Measurements from ENCODE around the gene RAB7A. TPM values are rescaled to one million over a fixed set of nuclear protein-coding genes. Genes with fewer than 3 reads are reported as not detected.
"Not testable (repeated sequence)": the region's sequence is repeated elsewhere in the genome, so short reads cannot be mapped to it uniquely, and the experiment has no call there.

The RAB7A gene
- total RNA-seq, 4 donors from 2014 or later: 120 to 154 (median 133) TPM

DNA sequence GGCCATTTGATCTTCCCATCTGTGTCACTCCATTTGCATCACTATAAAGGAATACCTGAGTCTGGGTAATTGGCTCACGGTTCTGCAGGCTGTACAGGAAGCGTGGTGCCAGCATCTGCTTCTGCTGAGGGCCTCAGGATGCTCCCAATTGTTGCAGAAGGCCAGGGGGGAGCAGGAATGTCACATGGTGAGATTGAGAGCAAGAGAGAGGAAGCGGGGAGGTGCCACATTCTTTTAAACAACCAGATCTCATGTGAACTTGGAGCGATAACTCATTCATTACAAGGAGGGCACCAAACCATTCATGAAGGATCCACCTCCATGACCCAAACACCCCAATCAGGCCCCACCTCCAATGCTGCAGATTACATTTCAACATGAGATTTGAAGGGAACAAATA lies 13.1 kb upstream of the RAB7A start:
- peak in 1 of 2 donors; percentile 40 for DNase-seq (ENCODE audit: low spot score in 2 of 2)
- TF ChIP-seq POLR2A (IDR thresholded peaks at IDR 0.05) (no peak), EP300 (IDR thresholded peaks at IDR 0.05) (no peak)
- no peak overlapping the region for H3K4me3 ChIP-seq
- H3K9me3 ChIP-seq: no peaks in the 10 kb centered on the region
- WGBS: 80% methylated on average over 4 of the region's 4 CpGs
- peaks cover 19% of the 10 kb centered on the region for H3K4me1 ChIP-seq
- no peaks in the 10 kb centered on the region for H3K36me3 ChIP-seq
- no peaks in the 10 kb centered on the region for H3K27me3 ChIP-seq
- H3K27ac ChIP-seq: no peak overlapping the region

DNA sequence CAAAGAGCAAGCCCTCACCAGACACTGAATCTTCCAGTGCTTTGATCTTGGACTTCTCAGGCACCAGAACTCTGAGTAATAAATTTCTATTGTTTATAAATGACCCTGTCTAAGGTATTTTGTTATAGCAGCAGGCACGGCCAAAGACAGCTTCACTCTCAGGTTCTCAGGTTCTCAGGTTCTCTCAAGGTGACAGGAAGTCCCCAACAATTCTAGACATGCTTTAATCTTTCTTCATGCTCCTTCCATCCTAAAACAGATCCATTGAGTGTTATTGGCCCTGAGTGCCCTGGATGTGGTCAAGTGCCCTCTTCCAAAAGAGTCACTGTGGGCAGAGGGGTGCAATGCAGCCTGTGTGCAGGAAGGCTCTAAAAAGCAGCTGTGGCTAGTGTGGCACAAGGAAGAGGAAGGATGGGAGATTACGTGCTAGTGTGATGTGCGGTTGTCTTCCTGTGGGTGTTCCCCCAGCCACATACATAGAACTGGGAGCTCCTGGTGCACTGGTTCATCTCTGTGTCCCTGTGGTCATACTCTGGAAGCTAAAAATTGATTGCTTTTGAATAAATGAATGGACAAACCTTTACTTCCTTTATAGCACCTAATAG lies 11.0 kb upstream of the RAB7A start:
- Histone ChIP-seq H3K4me3 (no peak overlapping the region), H3K27me3 (no peaks in the 10 kb centered on the region), H3K4me1 (peaks cover 8% of the 10 kb centered on the region), H3K36me3 (no peaks in the 10 kb centered on the region), H3K9me3 (no peaks in the 10 kb centered on the region), H3K27ac (no peak overlapping the region)
- TF ChIP-seq POLR2AphosphoS5 (IDR thresholded peaks at IDR 0.05) (no peak), POLR2A (IDR thresholded peaks at IDR 0.05) (no peak), EP300 (IDR thresholded peaks at IDR 0.05) (no peak)
- TF ChIP-seq, protein P1, sequence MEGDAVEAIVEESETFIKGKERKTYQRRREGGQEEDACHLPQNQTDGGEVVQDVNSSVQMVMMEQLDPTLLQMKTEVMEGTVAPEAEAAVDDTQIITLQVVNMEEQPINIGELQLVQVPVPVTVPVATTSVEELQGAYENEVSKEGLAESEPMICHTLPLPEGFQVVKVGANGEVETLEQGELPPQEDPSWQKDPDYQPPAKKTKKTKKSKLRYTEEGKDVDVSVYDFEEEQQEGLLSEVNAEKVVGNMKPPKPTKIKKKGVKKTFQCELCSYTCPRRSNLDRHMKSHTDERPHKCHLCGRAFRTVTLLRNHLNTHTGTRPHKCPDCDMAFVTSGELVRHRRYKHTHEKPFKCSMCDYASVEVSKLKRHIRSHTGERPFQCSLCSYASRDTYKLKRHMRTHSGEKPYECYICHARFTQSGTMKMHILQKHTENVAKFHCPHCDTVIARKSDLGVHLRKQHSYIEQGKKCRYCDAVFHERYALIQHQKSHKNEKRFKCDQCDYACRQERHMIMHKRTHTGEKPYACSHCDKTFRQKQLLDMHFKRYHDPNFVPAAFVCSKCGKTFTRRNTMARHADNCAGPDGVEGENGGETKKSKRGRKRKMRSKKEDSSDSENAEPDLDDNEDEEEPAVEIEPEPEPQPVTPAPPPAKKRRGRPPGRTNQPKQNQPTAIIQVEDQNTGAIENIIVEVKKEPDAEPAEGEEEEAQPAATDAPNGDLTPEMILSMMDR (IDR thresholded peaks at IDR 0.05): no peak
- 78% methylated on average over 3 of the region's 3 CpGs for WGBS
- DNase-seq (ENCODE audit: low spot score in 2 of 2): no peak

DNA sequence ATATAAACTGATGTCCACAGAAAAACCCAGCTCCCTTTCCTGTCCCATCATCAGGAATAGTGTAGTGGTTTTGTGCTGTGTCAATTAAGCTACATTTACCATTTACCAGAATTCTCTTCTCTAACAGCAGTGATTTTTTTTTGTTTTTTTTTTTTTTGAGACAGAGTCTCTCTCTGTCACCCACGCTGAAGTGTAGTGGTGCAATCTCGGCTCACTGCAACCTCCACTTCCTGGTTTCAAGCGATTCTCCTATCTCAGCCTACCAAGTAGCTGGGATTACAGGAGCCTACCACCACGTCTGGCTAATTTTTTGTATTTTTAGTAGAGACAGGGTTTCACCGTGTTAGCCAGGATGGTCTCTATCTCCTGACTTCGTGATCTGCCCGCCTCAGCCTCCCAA lies 7.1 kb upstream of the RAB7A start:
- H3K27me3 ChIP-seq; DNase-seq (ENCODE audit: low spot score in 2 of 2); H3K4me1 ChIP-seq; H3K36me3 ChIP-seq; H3K27ac ChIP-seq; H3K9me3 ChIP-seq; H3K4me3 ChIP-seq: not testable (repeated sequence)
- 70% methylated on average over 7 of the region's 7 CpGs for WGBS

DNA sequence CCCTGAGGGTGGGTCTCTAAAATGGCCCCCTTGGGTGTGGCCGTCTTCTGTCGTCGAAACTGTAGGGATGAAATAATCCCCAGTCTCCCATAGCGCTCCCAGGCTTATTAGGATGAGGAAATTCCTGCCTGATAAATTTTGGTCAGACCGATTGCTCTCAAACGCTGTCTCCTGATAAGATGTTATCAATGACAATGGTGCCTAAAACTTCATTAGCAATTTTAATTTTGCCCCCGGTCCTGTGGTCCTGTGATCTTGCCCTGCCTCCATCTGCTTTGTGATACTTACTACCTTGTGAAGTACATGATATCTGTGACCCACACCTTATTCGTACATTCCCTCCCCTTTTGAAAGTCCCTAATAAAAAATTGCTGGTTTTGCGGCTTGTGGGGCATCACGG lies 5.1 kb upstream of the RAB7A start:
- Histone ChIP-seq H3K36me3 (no peaks in the 10 kb centered on the region), H3K4me1 (peaks cover 5% of the 10 kb centered on the region), H3K27ac (no peak overlapping the region), H3K9me3 (no peaks in the 10 kb centered on the region), H3K27me3 (no peaks in the 10 kb centered on the region), H3K4me3 (no peak overlapping the region)
- WGBS: 47% methylated on average over 10 of the region's 10 CpGs
- TF ChIP-seq, protein P1 (IDR thresholded peaks at IDR 0.05): no peak
- TF ChIP-seq POLR2AphosphoS5 (IDR thresholded peaks at IDR 0.05): no peak
- no peak for TF ChIP-seq POLR2A (IDR thresholded peaks at IDR 0.05)
- no peak for TF ChIP-seq EP300 (IDR thresholded peaks at IDR 0.05)
- DNase-seq (ENCODE audit: low spot score in 2 of 2): no peak

DNA sequence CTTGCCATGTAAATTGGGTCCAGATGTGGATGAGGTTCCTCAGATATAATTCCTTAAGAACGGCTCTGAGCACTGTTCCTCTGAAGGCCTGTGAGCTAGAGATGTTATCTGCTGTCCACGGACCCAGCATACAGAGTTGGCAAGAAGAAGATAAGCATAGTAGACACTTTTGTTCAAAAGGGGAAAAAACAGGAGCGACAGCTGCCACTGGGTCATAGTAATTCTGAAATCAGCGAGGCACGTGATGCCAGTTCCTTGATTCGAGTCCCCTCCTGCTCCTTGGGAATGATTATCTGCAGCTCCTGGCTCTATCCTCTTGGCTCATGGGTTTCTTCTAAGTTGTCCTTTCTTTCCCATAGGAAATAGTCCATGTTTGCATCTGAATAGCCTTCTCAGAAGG lies 2.5 kb upstream of the RAB7A start:
- no peak for TF ChIP-seq POLR2AphosphoS5 (IDR thresholded peaks at IDR 0.05)
- TF ChIP-seq, protein P1 (IDR thresholded peaks at IDR 0.05): no peak
- TF ChIP-seq POLR2A (IDR thresholded peaks at IDR 0.05): no peak
- TF ChIP-seq EP300 (IDR thresholded peaks at IDR 0.05): no peak
- peaks cover 20% of the 10 kb centered on the region for H3K4me1 ChIP-seq
- H3K9me3 ChIP-seq: no peaks in the 10 kb centered on the region
- no peak overlapping the region for H3K4me3 ChIP-seq
- H3K27me3 ChIP-seq: no peaks in the 10 kb centered on the region
- H3K27ac ChIP-seq: no peak overlapping the region
- 72% methylated on average over 6 of the region's 6 CpGs for WGBS
- no peaks in the 10 kb centered on the region for H3K36me3 ChIP-seq
- DNase-seq (ENCODE audit: low spot score in 2 of 2): no peak

DNA sequence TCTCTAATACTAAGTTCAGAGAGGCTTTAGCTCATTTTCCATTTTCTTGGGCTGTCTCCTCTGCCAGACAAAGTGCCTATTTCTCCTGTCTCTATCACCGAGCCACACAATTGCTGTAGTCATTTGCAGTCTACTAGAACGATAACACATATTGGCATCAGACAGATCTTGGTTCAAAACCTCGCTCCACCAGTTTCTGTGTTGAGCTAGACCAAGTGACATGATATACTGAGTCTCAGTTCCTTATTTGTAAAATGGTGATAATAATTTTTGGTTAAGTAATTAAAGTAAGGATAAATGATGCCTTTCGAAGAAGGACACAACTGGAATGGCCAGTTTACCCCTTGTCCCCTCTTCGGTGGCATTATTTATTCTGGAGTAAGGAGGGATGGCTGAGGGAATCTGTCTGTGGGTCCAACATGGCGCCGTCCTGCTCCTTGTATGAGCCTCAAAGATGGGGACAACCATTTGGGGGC lies 398 bp upstream of the RAB7A start:
- H3K9me3 ChIP-seq: no peaks in the 10 kb centered on the region
- H3K36me3 ChIP-seq: no peaks in the 10 kb centered on the region
- H3K27ac ChIP-seq: peak overlapping the region; percentile 99
- H3K4me1 ChIP-seq: peaks cover 41% of the 10 kb centered on the region
- DNase-seq (ENCODE audit: low spot score in 2 of 2): no peak
- TF ChIP-seq, protein P1 (IDR thresholded peaks at IDR 0.05): no peak
- TF ChIP-seq POLR2AphosphoS5 (IDR thresholded peaks at IDR 0.05) (no peak), EP300 (IDR thresholded peaks at IDR 0.05) (no peak), POLR2A (IDR thresholded peaks at IDR 0.05) (no peak)
- H3K27me3 ChIP-seq: no peaks in the 10 kb centered on the region
- peak overlapping the region; percentile 99 for H3K4me3 ChIP-seq
- 49% methylated on average over 7 of the region's 7 CpGs for WGBS
